Measurements from ENCODE around the gene TOLLIP. TPM values are rescaled to one million over a fixed set of nuclear protein-coding genes. Genes with fewer than 3 reads are reported as not detected.

The TOLLIP gene
- total RNA-seq, 1 donor from 2014 or later: 43.2 TPM

GRCh38 chr11:1234771-1235305 lies 74.6 kb downstream of the TOLLIP start:
- intact Hi-C loops (cut with micrococcal nuclease): no loop called here

- intact Hi-C loops (cut with micrococcal nuclease): no loop called here
These were observed 75.2 kb downstream of the TOLLIP start for GRCh38 chr11:1234054-1234720.

DNA sequence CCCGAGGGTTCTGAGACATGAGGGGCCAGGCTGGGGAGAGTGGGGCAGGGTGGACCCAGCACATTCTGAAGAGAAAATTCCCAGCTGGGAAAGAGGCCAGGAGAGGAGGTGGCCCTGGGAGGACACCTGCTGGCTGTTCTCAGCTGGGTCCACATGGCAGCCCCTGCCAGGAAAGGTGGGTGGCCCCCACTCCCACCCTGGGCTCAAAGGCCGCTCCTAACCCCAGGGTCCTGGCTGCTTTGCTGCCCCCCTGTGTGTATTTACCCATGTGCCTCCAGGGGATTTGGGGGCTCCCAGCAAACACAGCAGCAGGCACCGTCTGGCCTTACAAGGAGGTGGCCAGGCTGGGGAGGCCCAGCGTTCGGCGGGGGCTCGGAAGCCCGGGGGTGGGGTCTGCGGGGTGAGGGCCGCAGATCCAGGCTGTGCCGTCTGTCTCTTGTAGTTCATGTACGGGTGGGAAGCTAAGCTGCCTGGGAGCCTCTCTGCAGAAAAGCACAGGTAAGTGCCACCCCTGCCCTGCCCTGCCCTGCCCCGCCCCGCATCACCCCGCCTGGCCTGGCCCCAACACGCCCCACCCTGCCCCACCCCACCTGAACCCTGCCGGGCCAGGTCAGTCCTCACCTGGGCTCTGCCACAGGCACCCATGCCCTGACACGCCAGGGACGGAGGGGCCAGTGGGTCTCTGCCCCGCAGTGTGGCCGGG lies 75.9 kb downstream of the TOLLIP start:
- intact Hi-C loops (cut with micrococcal nuclease): no loop called here

- intact Hi-C loops (cut with micrococcal nuclease): no loop called here
These were observed 76.5 kb downstream of the TOLLIP start for GRCh38 chr11:1232883-1233321.

GRCh38 chr11:1232021-1232882 lies 77.2 kb downstream of the TOLLIP start:
- intact Hi-C loops (cut with micrococcal nuclease): no loop called here

GRCh38 chr11:1231396-1232020 lies 77.9 kb downstream of the TOLLIP start:
- intact Hi-C loops (cut with micrococcal nuclease): no loop called here

DNA sequence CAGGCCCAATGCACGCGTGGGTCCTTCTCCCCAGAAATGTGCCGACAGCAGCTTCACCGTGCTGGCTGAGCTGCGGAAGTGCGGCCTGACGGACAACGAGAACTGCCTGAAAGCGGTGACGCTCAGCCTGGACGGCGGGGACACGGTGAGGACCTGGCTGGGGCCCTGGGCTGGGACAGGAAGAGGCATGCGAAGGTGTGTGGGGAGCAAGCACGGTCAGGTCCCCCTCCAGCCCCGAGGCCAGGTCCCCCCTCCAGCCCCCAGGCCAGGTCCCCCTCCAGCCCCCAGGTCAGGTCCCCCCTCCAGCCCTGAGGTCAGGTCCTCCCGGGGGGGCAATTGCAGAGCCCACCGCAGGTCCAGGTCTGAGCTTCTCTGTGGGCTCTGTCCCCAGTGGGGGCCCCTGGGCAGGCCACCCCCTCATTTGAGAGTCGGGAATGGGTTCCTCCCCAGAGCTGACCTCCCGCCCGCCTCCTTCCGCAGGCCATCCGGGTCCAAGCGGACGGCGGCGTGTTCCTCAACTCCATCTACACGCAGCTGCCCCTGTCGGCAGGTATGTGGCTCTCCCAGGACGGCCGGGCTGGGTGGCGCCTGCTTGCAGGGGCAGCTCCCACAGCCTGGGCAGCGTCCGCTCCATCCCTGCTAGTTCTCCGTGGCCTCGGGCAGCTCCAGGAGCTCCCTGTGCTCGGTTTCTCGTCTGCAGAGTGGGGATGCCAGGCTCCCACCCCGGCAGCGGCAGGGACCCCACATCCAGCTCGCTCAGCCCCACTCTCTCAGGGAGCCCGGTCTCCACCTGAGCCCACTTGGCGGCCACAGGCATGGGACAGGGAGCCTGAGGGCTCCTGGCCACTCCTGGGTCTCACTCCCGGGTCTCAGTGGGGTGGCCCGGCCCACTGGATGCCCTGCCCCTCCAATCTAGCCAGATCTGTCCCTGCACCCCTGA lies 78.7 kb downstream of the TOLLIP start:
- intact Hi-C loops (cut with micrococcal nuclease): no loop called here

- intact Hi-C loops (cut with micrococcal nuclease): no loop called here
These were observed 79.3 kb downstream of the TOLLIP start for GRCh38 chr11:1230121-1230455.

- intact Hi-C loops (cut with micrococcal nuclease): no loop called here
These were observed 79.8 kb downstream of the TOLLIP start for GRCh38 chr11:1229471-1230120.

DNA sequence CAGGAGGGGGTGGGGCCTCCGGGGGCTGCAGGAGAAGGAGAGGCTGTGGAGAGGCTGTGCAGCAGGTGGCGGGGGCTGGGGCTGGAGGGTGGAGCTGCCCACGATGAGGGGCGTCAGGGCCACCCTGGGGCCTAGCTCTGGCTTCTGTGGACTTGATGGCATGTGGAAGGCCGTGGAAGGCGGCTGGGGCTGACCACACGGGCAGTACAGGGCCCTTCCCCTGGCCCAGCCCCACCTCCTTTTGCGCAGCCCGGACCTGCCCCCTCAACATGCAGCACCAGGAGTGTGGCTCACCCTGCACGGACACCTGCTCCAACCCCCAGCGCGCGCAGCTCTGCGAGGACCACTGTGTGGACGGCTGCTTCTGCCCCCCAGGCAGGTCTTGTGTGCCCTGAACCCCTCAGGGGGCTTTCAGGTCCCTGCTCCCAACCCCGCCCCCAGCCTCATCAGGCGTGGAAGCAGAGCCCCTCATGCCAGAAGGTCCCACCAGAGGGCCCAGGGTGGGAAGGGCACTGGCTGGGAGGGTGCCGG lies 80.4 kb downstream of the TOLLIP start:
- intact Hi-C loops (cut with micrococcal nuclease): no loop called here

DNA sequence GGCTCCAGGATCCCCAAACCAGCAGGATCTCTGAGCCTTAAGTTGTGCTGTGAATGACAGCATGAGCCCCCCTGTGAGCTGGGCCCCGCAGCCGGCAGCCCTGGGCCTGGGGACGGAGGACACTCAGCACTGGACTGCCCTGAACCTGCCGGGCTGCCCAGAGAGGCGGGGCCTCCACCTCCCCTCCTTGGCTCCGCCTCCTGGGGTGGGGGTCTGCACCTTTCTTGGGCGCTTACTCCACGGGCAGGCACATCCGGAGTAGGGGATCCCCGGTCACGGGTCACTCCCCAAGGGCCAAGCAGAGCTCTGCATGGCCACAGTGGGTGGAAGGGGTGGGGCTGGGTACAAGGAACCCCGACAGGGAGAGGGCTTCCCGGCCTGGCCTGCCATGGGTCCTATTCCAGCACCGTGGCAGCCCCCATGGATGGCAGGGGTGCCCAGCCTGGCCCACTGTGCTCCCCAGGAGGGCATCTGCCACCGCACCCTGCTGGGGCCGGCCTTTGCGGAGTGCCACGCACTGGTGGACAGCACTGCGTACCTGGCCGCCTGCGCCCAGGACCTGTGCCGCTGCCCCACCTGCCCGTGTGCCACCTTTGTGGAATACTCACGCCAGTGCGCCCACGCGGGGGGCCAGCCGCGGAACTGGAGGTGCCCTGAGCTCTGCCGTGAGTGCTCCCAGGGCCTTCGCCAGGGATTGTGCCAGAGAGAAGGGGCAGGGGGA lies 81.2 kb downstream of the TOLLIP start:
- intact Hi-C loops (cut with micrococcal nuclease): no loop called here

DNA sequence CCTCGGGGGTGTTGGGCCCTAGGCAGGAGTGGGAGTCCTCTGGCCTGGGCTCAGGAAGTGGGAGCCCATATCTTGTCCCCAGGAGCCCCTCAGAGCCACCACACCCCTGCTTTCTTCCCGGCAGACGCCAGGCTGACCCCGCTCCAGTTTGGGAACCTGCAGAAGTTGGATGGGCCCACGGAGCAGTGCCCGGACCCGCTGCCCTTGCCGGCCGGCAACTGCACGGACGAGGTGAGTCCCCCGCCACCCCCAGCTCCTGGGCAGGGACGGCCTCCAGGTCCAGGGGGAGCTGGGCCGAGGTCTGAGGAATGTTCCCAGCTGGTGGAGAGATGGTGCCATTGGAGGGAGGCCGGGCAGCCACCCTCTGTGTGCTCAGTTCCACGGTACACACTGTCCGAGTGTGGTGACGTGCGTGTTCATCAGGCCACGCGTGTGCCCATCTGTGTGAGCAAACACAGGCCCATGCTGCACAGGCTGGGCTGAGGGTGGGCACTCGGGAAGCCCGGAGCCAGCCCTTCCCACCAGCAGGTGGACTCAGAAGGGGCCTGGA lies 81.8 kb downstream of the TOLLIP start:
- intact Hi-C loops (cut with micrococcal nuclease): no loop called here

DNA sequence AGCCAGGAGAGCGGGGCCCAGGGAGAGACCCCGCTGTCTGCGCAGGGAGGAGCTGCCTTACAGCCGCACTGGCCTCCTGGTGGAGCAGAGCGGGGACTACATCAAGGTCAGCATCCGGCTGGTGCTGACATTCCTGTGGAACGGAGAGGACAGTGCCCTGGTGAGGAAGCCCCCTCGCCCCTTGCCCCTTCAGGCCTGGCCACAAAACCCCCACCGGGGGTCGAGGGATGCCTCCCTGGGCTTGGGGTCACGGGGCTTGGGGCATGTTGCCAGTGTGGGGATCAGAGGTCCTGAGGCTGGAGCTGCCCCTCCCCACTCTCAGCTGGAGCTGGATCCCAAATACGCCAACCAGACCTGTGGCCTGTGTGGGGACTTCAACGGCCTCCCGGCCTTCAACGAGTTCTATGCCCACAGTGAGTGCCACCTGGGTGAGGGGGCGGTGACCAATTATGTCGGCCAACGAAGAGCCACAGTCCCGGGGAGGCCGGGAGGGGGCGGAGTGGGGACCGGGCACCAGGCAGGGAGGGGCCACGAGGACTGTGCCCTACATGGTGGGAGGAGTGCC lies 82.4 kb downstream of the TOLLIP start:
- intact Hi-C loops (cut with micrococcal nuclease): no loop called here

- intact Hi-C loops (cut with micrococcal nuclease): no loop called here
These were observed 83.0 kb downstream of the TOLLIP start for GRCh38 chr11:1226226-1226985.

DNA sequence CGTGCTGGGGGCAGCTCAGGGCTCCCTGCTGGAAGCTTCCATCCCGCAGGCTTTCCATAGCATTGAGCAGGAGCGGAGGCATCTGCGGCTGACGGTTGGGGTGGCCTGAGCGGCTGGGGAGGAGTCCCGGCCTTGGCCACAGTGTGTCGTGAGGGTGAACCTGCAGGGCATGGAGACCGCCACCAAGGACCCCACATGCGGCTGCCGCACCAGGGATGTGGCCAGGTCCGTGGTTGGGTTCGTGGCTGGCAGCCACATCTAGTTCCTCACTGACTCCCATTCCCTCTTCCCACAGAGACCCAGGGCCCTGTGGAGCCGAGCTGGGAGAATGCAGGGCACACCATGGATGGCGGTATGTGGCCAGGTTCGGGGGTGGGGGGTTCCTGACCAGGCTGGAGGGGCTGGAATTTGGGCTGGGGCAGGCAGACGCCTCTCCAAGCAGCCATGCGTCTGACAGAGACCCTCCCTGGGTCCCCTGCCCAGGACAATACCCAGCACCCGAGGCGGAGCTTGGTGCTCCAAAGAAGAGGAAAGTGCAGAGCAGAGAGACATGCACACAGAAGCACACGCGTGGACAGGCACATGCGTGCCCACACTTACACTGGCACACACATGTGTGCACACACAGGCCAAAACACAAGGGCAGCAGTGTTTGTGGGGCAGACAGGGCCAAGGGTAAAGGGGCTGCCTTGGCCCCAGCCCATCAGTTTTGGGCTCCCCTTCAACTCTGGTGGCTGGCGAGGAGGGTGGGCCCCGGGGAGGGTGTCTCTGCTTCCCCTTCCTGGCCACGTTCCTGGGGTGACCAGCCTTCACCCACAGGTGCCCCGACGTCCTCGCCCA lies 83.8 kb downstream of the TOLLIP start:
- intact Hi-C loops (cut with micrococcal nuclease): no loop called here

GRCh38 chr11:1224491-1225385 lies 84.7 kb downstream of the TOLLIP start:
- intact Hi-C loops (cut with micrococcal nuclease): no loop called here
